PFSK-1 (cell line): ENCODE measurements around the gene FEN1.

ENCODE experiments used
- POLR2AphosphoS5 ChIP-seq: IDR thresholded peaks from 2 replicates; pipeline ENCODE4 v1.6.1; 2012; ENCODE audit warnings: low read depth, mild to moderate bottlenecking, control low read depth, low read length, moderate library complexity
- SIN3A ChIP-seq: IDR thresholded peaks from 2 replicates; pipeline ENCODE4 v1.6.1; 2012; ENCODE audit warnings: mild to moderate bottlenecking, low read length, moderate library complexity, borderline replicate concordance; ENCODE audit not compliant: insufficient read depth
- TAF1 ChIP-seq: IDR thresholded peaks from 2 replicates; pipeline ENCODE4 v1.6.1; 2012; ENCODE audit warnings: low read length, control low read depth, borderline replicate concordance; ENCODE audit not compliant: insufficient read depth
- TF ChIP-seq, protein P1 (sequence below), 2 experiments: IDR thresholded peaks; 2 replicates each; pipeline versions ENCODE4 v1.6.1 to v1.8.0; 2011 to 2012; ENCODE audit warnings: low read depth in 2 of 2, low read length in 2 of 2, control low read depth in 1 of 2, inconsistent platforms in 1 of 2, mild to moderate bottlenecking in 1 of 2, moderate library complexity in 1 of 2; ENCODE audit not compliant: insufficient read depth in 1 of 2

DNA sequence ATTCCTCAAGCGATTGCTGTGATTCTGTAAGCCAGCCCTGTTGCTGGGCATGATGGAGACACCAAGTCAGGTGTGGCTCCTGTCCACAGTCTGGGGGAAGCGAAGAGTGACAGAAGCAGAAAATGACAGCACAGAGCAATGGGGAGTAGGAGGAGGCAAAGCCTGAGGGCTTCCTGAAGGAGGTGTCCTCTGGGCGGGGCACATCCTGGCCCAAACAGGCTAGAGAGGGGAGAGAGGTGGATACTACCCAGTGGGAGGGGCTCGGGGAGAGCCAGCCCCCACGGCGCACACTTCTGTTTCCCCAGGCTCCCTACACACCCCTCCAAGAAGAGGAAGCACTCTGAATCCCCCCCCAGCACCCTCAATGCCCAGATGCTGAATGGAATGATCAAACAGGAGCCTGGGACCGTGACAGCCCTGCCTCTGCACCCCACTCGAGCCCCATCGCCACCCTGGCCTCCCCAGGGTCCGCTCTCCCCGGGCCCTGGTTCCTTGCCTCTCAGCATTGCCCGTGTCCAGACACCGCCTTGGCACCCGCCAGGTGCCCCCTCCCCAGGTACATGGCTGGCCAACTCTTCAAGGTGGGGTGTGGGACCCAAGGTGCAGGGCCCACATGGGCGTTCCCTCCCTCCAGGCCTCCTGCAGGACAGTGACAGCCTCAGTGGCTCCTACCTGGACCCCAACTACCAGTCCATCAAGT, 21.4 kb upstream of the FEN1 start:
- TF ChIP-seq SIN3A: no peak
- TF ChIP-seq, protein P1, sequence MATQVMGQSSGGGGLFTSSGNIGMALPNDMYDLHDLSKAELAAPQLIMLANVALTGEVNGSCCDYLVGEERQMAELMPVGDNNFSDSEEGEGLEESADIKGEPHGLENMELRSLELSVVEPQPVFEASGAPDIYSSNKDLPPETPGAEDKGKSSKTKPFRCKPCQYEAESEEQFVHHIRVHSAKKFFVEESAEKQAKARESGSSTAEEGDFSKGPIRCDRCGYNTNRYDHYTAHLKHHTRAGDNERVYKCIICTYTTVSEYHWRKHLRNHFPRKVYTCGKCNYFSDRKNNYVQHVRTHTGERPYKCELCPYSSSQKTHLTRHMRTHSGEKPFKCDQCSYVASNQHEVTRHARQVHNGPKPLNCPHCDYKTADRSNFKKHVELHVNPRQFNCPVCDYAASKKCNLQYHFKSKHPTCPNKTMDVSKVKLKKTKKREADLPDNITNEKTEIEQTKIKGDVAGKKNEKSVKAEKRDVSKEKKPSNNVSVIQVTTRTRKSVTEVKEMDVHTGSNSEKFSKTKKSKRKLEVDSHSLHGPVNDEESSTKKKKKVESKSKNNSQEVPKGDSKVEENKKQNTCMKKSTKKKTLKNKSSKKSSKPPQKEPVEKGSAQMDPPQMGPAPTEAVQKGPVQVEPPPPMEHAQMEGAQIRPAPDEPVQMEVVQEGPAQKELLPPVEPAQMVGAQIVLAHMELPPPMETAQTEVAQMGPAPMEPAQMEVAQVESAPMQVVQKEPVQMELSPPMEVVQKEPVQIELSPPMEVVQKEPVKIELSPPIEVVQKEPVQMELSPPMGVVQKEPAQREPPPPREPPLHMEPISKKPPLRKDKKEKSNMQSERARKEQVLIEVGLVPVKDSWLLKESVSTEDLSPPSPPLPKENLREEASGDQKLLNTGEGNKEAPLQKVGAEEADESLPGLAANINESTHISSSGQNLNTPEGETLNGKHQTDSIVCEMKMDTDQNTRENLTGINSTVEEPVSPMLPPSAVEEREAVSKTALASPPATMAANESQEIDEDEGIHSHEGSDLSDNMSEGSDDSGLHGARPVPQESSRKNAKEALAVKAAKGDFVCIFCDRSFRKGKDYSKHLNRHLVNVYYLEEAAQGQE (IDR thresholded peaks at IDR 0.05; ENCODE audit: insufficient read depth in 1 of 2, low read depth in 2 of 2, low read length in 2 of 2): no peak
- TF ChIP-seq POLR2AphosphoS5: no peak
- no peak for TF ChIP-seq TAF1
